Activated effector memory CD4-positive, alpha-beta T cell treated with anti-CD3 and anti-CD28 coated beads, Interleukin-2, amount 50 U/mL, for 16 hours (primary cell): ENCODE measurements around the gene FAM20C.

ENCODE experiments used
- DNase-seq: peaks from one replicate; pipeline ENCODE4 v3.0.0-alpha.2; 2020

Gene FAM20C

GRCh38 chr7:191981-192649 lies at the start of gene FAM20C:
FAM20C (plus strand) TSS chr7:192571; CDS start chr7:193200, 629 bp downstream.
- peak; percentile 77 for DNase-seq

- peak; percentile 60 for DNase-seq
These were observed 49.1 kb upstream of the FAM20C start for GRCh38 chr7:143145-143751.

GRCh38 chr7:143811-144453 lies 48.4 kb upstream of the FAM20C start:
- DNase-seq: peak; percentile 50

GRCh38 chr7:144454-144826 lies 47.9 kb upstream of the FAM20C start:
- peak; percentile 46 for DNase-seq

- no peak for DNase-seq
These were observed 46.5 kb upstream of the FAM20C start for GRCh38 chr7:145863-146262.

GRCh38 chr7:148543-148931 lies 43.8 kb upstream of the FAM20C start:
- no peak for DNase-seq

GRCh38 chr7:148932-149790 lies 43.2 kb upstream of the FAM20C start:
- DNase-seq: peak; percentile 99

GRCh38 chr7:149791-150636 lies 42.4 kb upstream of the FAM20C start:
- DNase-seq: peak; percentile 75

GRCh38 chr7:150811-151221 lies 41.6 kb upstream of the FAM20C start:
- DNase-seq: peak; percentile 62

GRCh38 chr7:151346-152050 lies 40.9 kb upstream of the FAM20C start:
- peak; percentile 57 for DNase-seq

GRCh38 chr7:152702-153391 lies 39.5 kb upstream of the FAM20C start:
- DNase-seq: no peak

- no peak for DNase-seq
These were observed 38.8 kb upstream of the FAM20C start for GRCh38 chr7:153604-154003.

GRCh38 chr7:154096-154799 lies 38.1 kb upstream of the FAM20C start:
- no peak for DNase-seq

- no peak for DNase-seq
These were observed 36.9 kb upstream of the FAM20C start for GRCh38 chr7:155469-155900.

GRCh38 chr7:156111-157007 lies 36.0 kb upstream of the FAM20C start:
- DNase-seq: no peak

GRCh38 chr7:157008-157310 lies 35.4 kb upstream of the FAM20C start:
- no peak for DNase-seq

GRCh38 chr7:157771-158625 lies 34.4 kb upstream of the FAM20C start:
- DNase-seq: no peak

GRCh38 chr7:158771-159170 lies 33.6 kb upstream of the FAM20C start:
- no peak for DNase-seq
